ENCODE data around the gene MRPL43. TPM values are rescaled to one million over a fixed set of nuclear protein-coding genes. Genes with fewer than 3 reads are reported as not detected.

The MRPL43 gene
- total and polyA plus RNA-seq, 10 of the 15 experiments (the other 5 are each of a cell fraction or from before 2014, with no cell fraction given): 16.6 to 108 (median 65.1) TPM

GRCh38 chr10:101018600-101019439, 31.5 kb upstream of the MRPL43 start (continued):
- TF ChIP-seq PBX3 (IDR thresholded peaks at IDR 0.05; ENCODE audit: insufficient replicate concordance, low read depth, low read length): no peak
- TF ChIP-seq MYB (IDR thresholded peaks at IDR 0.05; ENCODE audit: borderline replicate concordance, low read depth, low read length): no peak
- no peak for TF ChIP-seq ZBTB40 (IDR thresholded peaks at IDR 0.05; ENCODE audit: borderline replicate concordance)
- no peak for TF ChIP-seq ZNF24 (IDR thresholded peaks at IDR 0.05)

- Histone ChIP-seq H3K79me2 (ENCODE audit: control insufficient read depth, insufficient read depth, low read length) (no peaks in the 10 kb centered on the region), H3K9me3 (replicated peaks; ENCODE audit: control insufficient read depth, insufficient read depth, low read length) (no peaks in the 10 kb centered on the region), H2AFZ (ENCODE audit: control insufficient read depth, low read depth, low read length) (peak overlapping the region; percentile 41), H4K20me1 (ENCODE audit: control insufficient read depth, insufficient read depth) (no peaks in the 10 kb centered on the region), H3K4me3 (no peak overlapping the region), H3K9ac (ENCODE audit: control insufficient read depth, insufficient read depth, low read length) (no peak overlapping the region), H3K36me3 (ENCODE audit: control insufficient read depth in 2 of 2, insufficient read depth in 2 of 2, low read length in 1 of 2) (no peaks in the 10 kb centered on the region), H3K27me3 (replicated peaks in 1 of 2; ENCODE audit: control insufficient read depth in 2 of 2, insufficient read depth in 2 of 2, low read length in 1 of 2) (peaks cover 10% of the 10 kb centered on the region in 2 experiments), H3K27ac (ENCODE audit: control insufficient read depth, insufficient read depth) (no peak overlapping the region), H3K4me2 (ENCODE audit: control insufficient read depth, insufficient read depth) (peak overlapping the region; percentile 48), H3K4me1 (ENCODE audit: control insufficient read depth, insufficient read depth, low read length) (peaks cover 10% of the 10 kb centered on the region)
- WGBS (ENCODE audit: insufficient coverage, insufficient replicate concordance, low lambda C conversion rate, missing lambda C conversion rate): 1% methylated on average over 17 of the region's 20 CpGs
- ChIA-PET CTCF (interaction anchor here (0.6 to 6.8 kb wide), 14 partner anchors 11 to 675 kb away, joined by 3 to 91 read pairs (median 15); partner anchors contain the start of genes LZTS2, PDZD7 and SFXN3), POLR2A (interaction anchor here (0.8 kb wide), 1 partner anchor 25 kb away, joined by 3 read pairs; no protein-coding TSS in a partner anchor), SMC1A (ENCODE audit: uncharacterized antibody, unreplicated experiment) (no interaction called here), RAD21 (ENCODE audit: unreplicated experiment) (interaction anchor here (1.1 to 2.6 kb wide), 9 partner anchors 11 to 124 kb away, joined by 3 to 13 read pairs (median 6); partner anchors contain the start of genes PDZD7 and SFXN3)
- DNase-seq (ENCODE audit: low read depth, low spot score) (no peak), FAIRE-seq (no peak), ATAC-seq (peak; percentile 33)
- no TSS peak for BruUV-seq (replicated peaks)
- intact Hi-C loops (cut with micrococcal nuclease; ENCODE audit: unreplicated experiment): no loop called here
- in situ Hi-C loops (cut with MboI): no loop called here
- TF ChIP-seq MEF2B (IDR thresholded peaks at IDR 0.05; ENCODE audit: partially characterized antibody, poor library complexity, severe bottlenecking) (peak; percentile 45), KDM1A (IDR thresholded peaks at IDR 0.05; ENCODE audit: borderline replicate concordance) (no peak), SUZ12 (IDR thresholded peaks at IDR 0.05; ENCODE audit: unreplicated experiment) (peak; percentile 85), IKZF1 (conservative IDR thresholded peaks at IDR 0.05) (0 out of 2 replicates have a peak, but pooled peaks have one; percentile 8), SPI1 (IDR thresholded peaks at IDR 0.05; ENCODE audit: borderline replicate concordance, insufficient read depth, low read depth, low read length) (0 out of 2 replicates have a peak, but pooled peaks have one; percentile 1), NRF1 (conservative IDR thresholded peaks at IDR 0.05; ENCODE audit: low read depth, low read length) (no peak), MXI1 (IDR thresholded peaks at IDR 0.05; ENCODE audit: low read depth, low read length) (no peak), SIN3A (IDR thresholded peaks at IDR 0.05; ENCODE audit: low read depth, low read length) (no peak), RUNX3 (IDR thresholded peaks at IDR 0.05; ENCODE audit: low read length) (peak; percentile 43; the same call in 1 of the 2 replicates)
Measured at GRCh38 chr10:101018118-101018599, 30.9 kb upstream of the MRPL43 start.

Data from GM12878 (cell line).